HepG2 (cell line): ENCODE measurements around the gene PALM. TPM values are rescaled to one million over a fixed set of nuclear protein-coding genes. Genes with fewer than 3 reads are reported as not detected.
A peak's percentile ranks its signal among the peaks of the same experiment; 100 is the strongest.

ENCODE experiments used
- ARID5B ChIP-seq: IDR thresholded peaks from 2 replicates; pipeline ENCODE4 v1.4.0; 2020; ENCODE audit warnings: mild to moderate bottlenecking, missing genetic modification reagents
- CREBL2 ChIP-seq: sonication (generic); formaldehyde crosslinking; IDR thresholded peaks from 2 replicates; pipeline ENCODE4 v1.8.1; 2023; ENCODE audit warnings: missing genetic modification reagents, mild to moderate bottlenecking, borderline replicate concordance
- DZIP1 ChIP-seq: sonication (generic); formaldehyde crosslinking; IDR thresholded peaks from 2 replicates; pipeline ENCODE4 v1.5.0; 2020; ENCODE audit warnings: mild to moderate bottlenecking, missing genetic modification reagents
- EZH2 ChIP-seq: conservative IDR thresholded peaks from 2 replicates; pipeline ENCODE4 v1.6.1; 2012; ENCODE audit warnings: mild to moderate bottlenecking, low read depth, low read length, moderate library complexity
- HMG20A ChIP-seq: IDR thresholded peaks from 2 replicates; pipeline ENCODE4 v1.6.1; 2016; ENCODE audit warnings: borderline replicate concordance
- MNT ChIP-seq: fragments of 450-650 bp; IDR thresholded peaks from 2 replicates; pipeline ENCODE4 v1.6.1; 2016
- NR2F6 ChIP-seq, 2 experiments: IDR thresholded peaks; 2 replicates each; pipeline ENCODE4 v1.6.1; 2016; ENCODE audit warnings: antibody characterized with exemption in 1 of 2, mild to moderate bottlenecking in 1 of 2
- PBX2 ChIP-seq: IDR thresholded peaks from 2 replicates; pipeline ENCODE4 v1.6.1; 2016; ENCODE audit warnings: control low read depth
- POLR2AphosphoS2 ChIP-seq: IDR thresholded peaks from 2 replicates; pipeline ENCODE4 v1.6.1; 2011; ENCODE audit warnings: low read depth, low read length, improper control_type of control experiment
- SKI ChIP-seq: fragments of 450-650 bp; IDR thresholded peaks from one replicate; pipeline ENCODE4 v1.6.1; 2018; ENCODE audit warnings: mild to moderate bottlenecking; ENCODE audit not compliant: partially characterized antibody
- SNAI1 ChIP-seq: sonication (generic); formaldehyde crosslinking; IDR thresholded peaks from 2 replicates; pipeline ENCODE4 v1.5.0; 2020; ENCODE audit warnings: mild to moderate bottlenecking, missing genetic modification reagents, borderline replicate concordance
- ZNF101 ChIP-seq: sonication (generic); formaldehyde crosslinking; IDR thresholded peaks from 2 replicates; pipeline ENCODE4 v1.4.0; 2020; ENCODE audit warnings: mild to moderate bottlenecking, low read depth, missing genetic modification reagents, borderline replicate concordance
- ZNF124 ChIP-seq: sonication (generic); formaldehyde crosslinking; IDR thresholded peaks from 2 replicates; pipeline ENCODE4 v1.4.0; 2020; ENCODE audit warnings: missing genetic modification reagents
- ZNF160 ChIP-seq: sonication (generic); formaldehyde crosslinking; IDR thresholded peaks from 2 replicates; pipeline ENCODE4 v1.8.0; 2022; ENCODE audit warnings: mild to moderate bottlenecking, inconsistent platforms, missing genetic modification reagents
- ZNF282 ChIP-seq: fragments of 450-650 bp; IDR thresholded peaks from 2 replicates; pipeline ENCODE4 v1.6.1; 2018; ENCODE audit not compliant: partially characterized antibody
- ZNF512 ChIP-seq: sonication (generic); formaldehyde crosslinking; IDR thresholded peaks from 2 replicates; pipeline ENCODE4 v1.4.0; 2020; ENCODE audit warnings: mild to moderate bottlenecking, missing genetic modification reagents
- ZNF678 ChIP-seq: sonication (generic); formaldehyde crosslinking; IDR thresholded peaks from 2 replicates; pipeline ENCODE4 v1.4.0; 2020; ENCODE audit warnings: mild to moderate bottlenecking, missing genetic modification reagents
- ZNF720 ChIP-seq: sonication (generic); formaldehyde crosslinking; IDR thresholded peaks from 2 replicates; pipeline ENCODE4 v1.4.0; 2020; ENCODE audit warnings: missing genetic modification reagents
- ZNF761 ChIP-seq: sonication (generic); formaldehyde crosslinking; conservative IDR thresholded peaks from 2 replicates; pipeline ENCODE4 v1.4.0; 2020; ENCODE audit warnings: mild to moderate bottlenecking, missing genetic modification reagents
- polyA plus RNA-seq, 8 experiments: library from polyadenylated mRNA; depleted of rRNA in 3 of 8; stranded (reverse) in 7 of 8; unstranded in 1 of 8; fragments of >200 nt; fragmentation: Illumina TruSeq in 4 of 8; extraction: Trizol in 4 of 8; gene quantifications; 2 replicates each; pipeline versions ENCODE4 v1.2.1 to v1.2.3, GENCODE V29; 2011 to 2016; ENCODE audit warnings: low read depth in 4 of 8, missing spikeins in 1 of 8, mixed read lengths in 1 of 8; ENCODE audit not compliant: insufficient read depth in 1 of 8
- total RNA-seq, 5 experiments: library from RNA; depleted of rRNA; stranded (reverse); fragments of >200 nt; fragmentation: Illumina TruSeq; extraction: Trizol; gene quantifications; 2 replicates each; pipeline ENCODE4 v1.2.3, GENCODE V29; 2016; ENCODE audit warnings: low read depth in 1 of 5

Gene PALM
- total and polyA plus RNA-seq, 2 of the 13 experiments (the other 11 are each of a cell fraction or from before 2014, with no cell fraction given), result 4.0 to 9.7 TPM

GRCh38 chr19:738509-739128, 29.9 kb downstream of the PALM start (continued):
- TF ChIP-seq ARID5B (CRISPR knock-in tag) (peak; percentile 91), HMG20A (peak; percentile 75; the same call in 1 of the 2 replicates), EZH2 (no peak), DZIP1 (CRISPR knock-in tag) (no peak), ZNF101 (no peak), ZNF720 (CRISPR knock-in tag) (no peak), ZNF678 (CRISPR knock-in tag) (no peak), ZNF512 (CRISPR knock-in tag) (no peak), SNAI1 (CRISPR knock-in tag) (peak; percentile 53; the same call in 1 of the 2 replicates), SKI (peak; percentile 70), ZNF282 (no peak), PBX2 (no peak), ZNF124 (CRISPR knock-in tag) (peak; percentile 83; the same call in 1 of the 2 replicates), NR2F6 (IDR thresholded peaks at IDR 0.05) (peak; percentile 88), NR2F6 (CRISPR knock-in tag; IDR thresholded peaks at IDR 0.05) (peak; percentile 96), CREBL2 (CRISPR knock-in tag) (no peak), ZNF761 (CRISPR knock-in tag) (no peak; the same call in 1 of the 2 replicates), POLR2AphosphoS2 (no peak), ZNF160 (no peak), MNT (peak; percentile 39; the same call in 1 of the 2 replicates)
